ENCODE measurements around the gene MCRIP1. TPM values are rescaled to one million over a fixed set of nuclear protein-coding genes. Genes with fewer than 3 reads are reported as not detected.

The MCRIP1 gene
- total and polyA plus RNA-seq, 9 of the 15 experiments (the other 6 are each of a cell fraction or from before 2014, with no cell fraction given), result 0.39 to 35.8 (median 9.7) TPM

- TF ChIP-seq ZBTB11 (CRISPR knock-in tag; IDR thresholded peaks at IDR 0.05), result no peak
- TF ChIP-seq HBP1 (CRISPR knock-in tag; IDR thresholded peaks at IDR 0.05), result no peak
Measured at GRCh38 chr17:81813861-81814683, 19.0 kb downstream of the MCRIP1 start (continued).

- Histone ChIP-seq H3K36me3 (ENCODE audit: control insufficient read depth, insufficient read depth, low read length) (no peaks in the 10 kb centered on the region), H3K4me2 (ENCODE audit: insufficient read depth, low read length) (no peak overlapping the region), H3K27ac (ENCODE audit: extremely low read depth, low read depth, low read length) (no peak overlapping the region), H3K9ac (ENCODE audit: insufficient read depth in 1 of 2, low read depth in 2 of 2, low read length in 2 of 2) (no peak overlapping the region), H3K27me3 (ENCODE audit: control insufficient read depth in 2 of 2, insufficient read depth in 2 of 2, low read length in 2 of 2) (peaks cover 6 to 40% of the 10 kb centered on the region in 2 experiments; a peak in 4 of 5 replicates), H3K9me1 (ENCODE audit: control insufficient read depth, insufficient read depth, low read length) (peaks cover 2% of the 10 kb centered on the region), H2AFZ (ENCODE audit: low read depth, low read length) (no peak overlapping the region), H3K79me2 (ENCODE audit: control insufficient read depth, insufficient read depth, low read length) (no peaks in the 10 kb centered on the region), H3K4me1 (replicated peaks in 1 of 2; ENCODE audit: control insufficient read depth in 2 of 2, insufficient read depth in 2 of 2, low read length in 2 of 2) (peaks cover 4 to 76% of the 10 kb centered on the region in 2 experiments; a peak in 4 of 5 replicates), H4K20me1 (replicated peaks; ENCODE audit: control insufficient read depth, insufficient read depth, low read length) (peaks cover 4% of the 10 kb centered on the region), H3K4me3 (no peak overlapping the region), H3K9me3 (replicated peaks; ENCODE audit: control insufficient read depth, insufficient read depth, low read depth, low read length) (no peaks in the 10 kb centered on the region)
- no peak for ATAC-seq
- FAIRE-seq, result no peak
- DNase-seq (ENCODE audit: extremely low read depth in 1 of 4, low spot score in 3 of 4), result no peak
- CTCF ChIA-PET (ENCODE audit: low intra/inter-chr PET ratio), result no interaction called here
- intact Hi-C loops (cut with micrococcal nuclease), result no loop called here
- BruUV-seq (replicated peaks), result no TSS peak
- WGBS (ENCODE audit: insufficient coverage, low coverage, missing lambda C conversion rate), result 32% methylated on average over 15 of the region's 15 CpGs
- in situ Hi-C loops (cut with MboI), result no loop called here
- POLR2A ChIA-PET, result no interaction called here
- TF ChIP-seq SPI1 (IDR thresholded peaks at IDR 0.05; ENCODE audit: borderline replicate concordance, low read depth, low read length) (no peak), TEAD4 (IDR thresholded peaks at IDR 0.05; ENCODE audit: low read length) (no peak), TEAD4 (CRISPR knock-in tag; IDR thresholded peaks at IDR 0.05; ENCODE audit: borderline replicate concordance) (no peak), ILK (tag; IDR thresholded peaks at IDR 0.05; ENCODE audit: borderline replicate concordance, low read depth) (no peak), OTX1 (CRISPR knock-in tag; IDR thresholded peaks at IDR 0.05) (no peak)
Measured at GRCh38 chr17:81813371-81813684, 19.8 kb downstream of the MCRIP1 start.

Data from K562 (cell line).